NB4 (cell line): ENCODE measurements around the gene FBXW5.

Source experiments
- CTCF ChIP-seq: IDR thresholded peaks from one replicate; pipeline ENCODE4 v1.5.1; 2012; ENCODE audit warnings: low read depth, low read length
- MAX ChIP-seq: IDR thresholded peaks from 2 replicates; pipeline ENCODE4 v1.6.1; 2011; ENCODE audit warnings: low read depth, low read length

- no peak for TF ChIP-seq MAX
- TF ChIP-seq CTCF: no peak
Measured at GRCh38 chr9:136926154-136926704, 18.3 kb downstream of the FBXW5 start.
